ENCODE data around the gene MYOM3.

- TF ChIP-seq, protein P1, sequence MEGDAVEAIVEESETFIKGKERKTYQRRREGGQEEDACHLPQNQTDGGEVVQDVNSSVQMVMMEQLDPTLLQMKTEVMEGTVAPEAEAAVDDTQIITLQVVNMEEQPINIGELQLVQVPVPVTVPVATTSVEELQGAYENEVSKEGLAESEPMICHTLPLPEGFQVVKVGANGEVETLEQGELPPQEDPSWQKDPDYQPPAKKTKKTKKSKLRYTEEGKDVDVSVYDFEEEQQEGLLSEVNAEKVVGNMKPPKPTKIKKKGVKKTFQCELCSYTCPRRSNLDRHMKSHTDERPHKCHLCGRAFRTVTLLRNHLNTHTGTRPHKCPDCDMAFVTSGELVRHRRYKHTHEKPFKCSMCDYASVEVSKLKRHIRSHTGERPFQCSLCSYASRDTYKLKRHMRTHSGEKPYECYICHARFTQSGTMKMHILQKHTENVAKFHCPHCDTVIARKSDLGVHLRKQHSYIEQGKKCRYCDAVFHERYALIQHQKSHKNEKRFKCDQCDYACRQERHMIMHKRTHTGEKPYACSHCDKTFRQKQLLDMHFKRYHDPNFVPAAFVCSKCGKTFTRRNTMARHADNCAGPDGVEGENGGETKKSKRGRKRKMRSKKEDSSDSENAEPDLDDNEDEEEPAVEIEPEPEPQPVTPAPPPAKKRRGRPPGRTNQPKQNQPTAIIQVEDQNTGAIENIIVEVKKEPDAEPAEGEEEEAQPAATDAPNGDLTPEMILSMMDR (optimal IDR thresholded peaks at IDR 0.05 in 1 of 3, IDR thresholded peaks at IDR 0.05 in 1 of 3, conservative IDR thresholded peaks at IDR 0.05 in 1 of 3; ENCODE audit: extremely low read depth in 1 of 3, insufficient read depth in 2 of 3, low read length in 3 of 3), result no peak
- no peak for TF ChIP-seq EZH2 (IDR thresholded peaks at IDR 0.05; ENCODE audit: low read length)
These were observed 89.2 kb downstream of the MYOM3 start for GRCh38 chr1:24022581-24023361.
